SKM-1 (cell line): ENCODE results near the gene BCL2L14.

Experiments
- DNase-seq: peaks from one replicate; lab custom pipeline; 2025; ENCODE audit not compliant: unreplicated experiment; lab: John Stamatoyannopoulos, UW

The BCL2L14 gene

GRCh38 chr12:12054993-12055392, 15.7 kb upstream of the BCL2L14 start:
- no peak for DNase-seq

GRCh38 chr12:12056951-12057350, 13.8 kb upstream of the BCL2L14 start:
- no peak for DNase-seq

- DNase-seq = no peak
Observed at GRCh38 chr12:12064596-12064995, 6.1 kb upstream of the BCL2L14 start.

- no peak for DNase-seq
Observed at GRCh38 chr12:12068751-12069150, 2.0 kb upstream of the BCL2L14 start.

- no peak for DNase-seq
Observed at GRCh38 chr12:12069821-12070548, 754 bp upstream of the BCL2L14 start.

GRCh38 chr12:12072064-12072760, 1.5 kb downstream of the BCL2L14 start:
- DNase-seq = no peak

- no peak for DNase-seq
Observed at GRCh38 chr12:12079291-12079690, 8.6 kb downstream of the BCL2L14 start.

GRCh38 chr12:12081836-12082497, 11.2 kb downstream of the BCL2L14 start:
- DNase-seq = no peak

GRCh38 chr12:12083688-12084087, 12.9 kb downstream of the BCL2L14 start:
- DNase-seq = no peak

- no peak for DNase-seq
Observed at GRCh38 chr12:12086362-12086761, 15.6 kb downstream of the BCL2L14 start.

GRCh38 chr12:12086973-12087692, 16.4 kb downstream of the BCL2L14 start:
- DNase-seq = no peak

GRCh38 chr12:12087693-12088034, 16.9 kb downstream of the BCL2L14 start:
- DNase-seq = no peak

- DNase-seq = no peak
Observed at GRCh38 chr12:12088147-12088546, 17.4 kb downstream of the BCL2L14 start.

- no peak for DNase-seq
Observed at GRCh38 chr12:12088761-12089160, 18.0 kb downstream of the BCL2L14 start.

- no peak for DNase-seq
Observed at GRCh38 chr12:12091071-12091470, 20.3 kb downstream of the BCL2L14 start.

- DNase-seq = no peak
Observed at GRCh38 chr12:12091977-12092663, 21.4 kb downstream of the BCL2L14 start.

GRCh38 chr12:12094481-12094880, 23.7 kb downstream of the BCL2L14 start:
- no peak for DNase-seq

GRCh38 chr12:12095021-12095420, 24.3 kb downstream of the BCL2L14 start:
- no peak for DNase-seq

- DNase-seq = no peak
Observed at GRCh38 chr12:12097891-12098690, 27.4 kb downstream of the BCL2L14 start.

- no peak for DNase-seq
Observed at GRCh38 chr12:12098691-12099015, 27.9 kb downstream of the BCL2L14 start.
